GM18519 (cell line): ENCODE data around the gene UGT2B15.
"Not testable (repeated sequence)": the region's sequence is repeated elsewhere in the genome, so short reads cannot be mapped to it uniquely, and the experiment has no call there.

Source experiments
- ATAC-seq: cut with Tn5 transposase; IDR thresholded peaks from one replicate; pipeline ENCODE4 v1.9.1; 2021; ENCODE audit warnings: mild to moderate bottlenecking, moderate library complexity; ENCODE audit not compliant: unreplicated experiment, low FRiP score

The UGT2B15 gene

DNA sequence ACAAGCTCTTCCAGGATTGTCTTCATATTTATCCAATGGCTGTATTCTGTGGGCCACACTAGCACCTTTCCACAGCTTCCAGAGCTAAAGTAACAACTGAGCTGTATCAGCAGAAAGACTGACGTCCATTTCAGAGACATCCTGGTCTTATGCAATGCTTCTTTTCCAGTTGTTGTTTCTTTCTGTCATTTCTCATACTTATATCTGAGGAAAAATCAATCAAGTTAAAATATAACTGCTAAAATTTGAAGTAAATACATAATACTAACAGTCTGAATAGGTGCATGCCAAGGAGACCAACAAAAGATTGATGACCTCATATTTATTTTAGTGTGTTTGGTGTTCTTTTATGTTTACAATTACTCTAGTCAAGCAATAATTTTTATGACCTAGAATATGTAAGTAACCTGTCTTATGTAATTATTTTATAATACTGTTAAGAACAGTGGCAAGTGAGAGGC is at the start of gene UGT2B15:
Gene UGT2B15 (minus strand): TSS at position 174 of the 461 bp plus-strand sequence. CDS start 34 bp downstream, at position 140.
- not testable (repeated sequence) for ATAC-seq

DNA sequence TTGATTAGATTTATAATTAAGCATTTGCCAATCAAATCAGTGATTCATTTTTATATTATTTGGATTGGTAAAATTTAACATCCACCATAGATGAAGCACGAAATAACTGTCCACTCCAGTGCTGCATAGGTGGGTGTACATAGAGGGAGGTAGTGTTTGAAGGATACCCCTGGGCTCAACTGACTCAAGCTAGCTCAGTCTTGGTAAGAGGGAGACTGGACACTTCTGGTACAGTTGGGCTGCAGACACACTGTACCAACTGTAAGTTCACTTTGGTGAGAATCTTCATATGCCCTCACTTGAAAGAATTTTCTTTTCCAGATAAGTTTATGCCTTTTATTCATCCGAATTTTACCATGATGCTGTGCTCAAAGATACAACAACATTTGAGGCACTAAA is 48.6 kb upstream of the UGT2B15 start:
- no peak for ATAC-seq

DNA sequence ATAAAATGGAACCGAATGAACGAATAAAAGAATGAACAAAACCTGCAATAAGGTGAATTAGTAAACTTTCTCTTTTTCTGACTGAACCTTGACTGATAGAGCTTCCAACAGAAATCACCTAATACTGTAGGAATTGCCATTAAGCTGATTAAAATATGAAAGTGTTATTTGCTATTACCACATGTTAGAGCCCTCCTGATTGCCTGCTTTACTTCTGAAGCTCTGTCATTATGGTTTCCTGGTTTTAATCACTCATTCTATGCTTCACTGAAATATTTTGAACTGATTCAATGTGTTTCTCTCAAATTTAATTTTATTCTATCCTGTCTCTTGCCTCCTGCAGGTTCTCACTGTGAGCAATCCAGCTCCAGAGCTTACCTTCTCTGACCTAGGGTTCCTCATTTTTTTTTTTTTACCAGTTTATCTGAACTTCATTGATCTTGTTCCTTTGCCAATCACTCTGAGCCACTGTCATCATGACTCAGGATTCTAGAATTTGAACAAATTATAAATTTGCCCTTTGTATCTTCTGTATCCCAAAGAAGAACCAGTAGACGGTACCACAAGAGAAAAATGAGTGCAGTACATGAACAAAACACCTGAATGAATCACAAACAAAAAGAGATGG is 48.1 kb upstream of the UGT2B15 start:
- no peak for ATAC-seq

DNA sequence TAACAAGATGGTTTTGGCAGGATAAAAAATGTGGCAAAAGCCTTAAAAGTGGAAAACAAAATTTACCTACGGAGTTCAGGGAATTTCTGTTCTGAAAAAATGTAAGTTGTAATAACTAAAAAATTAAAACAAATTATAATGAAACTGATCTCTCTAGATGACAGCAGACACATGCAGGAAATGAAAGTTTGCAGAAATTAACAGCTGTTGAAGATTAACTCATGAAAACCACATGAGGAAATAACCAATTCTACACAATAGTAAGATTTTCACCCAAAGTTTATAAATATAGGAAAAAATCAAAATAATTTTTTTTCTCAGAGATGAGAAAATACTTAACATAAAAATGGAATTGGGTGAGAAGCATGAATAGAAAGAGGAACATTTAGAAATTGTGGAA is 47.5 kb upstream of the UGT2B15 start:
- no peak for ATAC-seq

DNA sequence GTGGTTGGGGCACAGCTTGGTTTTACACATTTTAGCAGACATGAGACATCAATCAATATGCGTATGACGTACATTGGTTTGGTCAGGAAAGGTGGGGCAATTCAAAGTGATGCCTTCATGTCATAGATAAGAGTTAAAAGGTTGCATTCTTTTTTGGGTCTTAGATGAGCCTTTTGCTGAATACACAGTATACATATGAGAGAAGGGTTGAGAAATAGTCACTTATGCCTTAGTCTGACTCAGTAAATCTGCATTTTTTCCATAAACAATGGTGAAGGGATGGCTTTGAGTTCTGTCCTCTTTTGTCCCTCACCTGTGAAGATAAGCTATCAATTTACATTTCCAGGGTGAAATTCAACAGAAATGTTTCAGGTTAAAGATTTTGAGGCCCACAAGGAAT is 43.9 kb upstream of the UGT2B15 start:
- ATAC-seq: no peak

DNA sequence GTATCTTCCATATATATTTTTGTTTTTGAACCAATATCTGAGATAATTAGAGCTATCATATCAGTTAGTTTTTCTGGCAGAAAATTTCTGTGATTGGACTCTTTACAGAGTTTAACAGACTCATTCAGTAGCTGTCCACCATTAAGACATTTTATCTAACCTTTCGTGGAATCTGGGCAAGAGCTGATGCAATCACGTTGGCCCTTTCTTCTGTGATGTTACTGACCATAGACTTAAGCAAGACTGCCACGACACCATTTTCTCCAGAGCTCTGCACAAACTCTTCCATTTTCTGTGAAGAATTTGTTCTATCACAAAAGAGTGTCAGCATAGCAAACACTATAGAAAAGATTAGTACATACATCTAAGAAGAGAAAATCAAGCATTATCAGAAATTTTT is 41.8 kb upstream of the UGT2B15 start:
- ATAC-seq: no peak

DNA sequence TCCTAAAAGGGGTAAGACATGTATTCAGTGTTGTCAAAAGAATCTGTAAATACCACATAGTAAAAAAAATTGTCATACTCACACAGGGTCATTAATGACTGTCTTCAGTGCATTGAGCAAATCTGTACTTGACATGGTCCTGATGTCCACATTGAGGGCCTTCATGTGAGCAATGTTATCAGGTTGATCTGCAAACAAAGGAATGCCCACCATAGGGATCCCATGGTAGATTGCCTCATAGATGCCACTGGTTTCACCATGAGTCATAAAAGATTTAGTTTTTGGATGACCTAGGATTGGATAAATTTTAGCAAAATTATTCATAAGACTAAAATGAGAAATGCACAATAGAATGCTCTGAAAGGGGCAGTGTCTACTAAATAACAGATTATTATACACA is 38.1 kb upstream of the UGT2B15 start:
- no peak for ATAC-seq

DNA sequence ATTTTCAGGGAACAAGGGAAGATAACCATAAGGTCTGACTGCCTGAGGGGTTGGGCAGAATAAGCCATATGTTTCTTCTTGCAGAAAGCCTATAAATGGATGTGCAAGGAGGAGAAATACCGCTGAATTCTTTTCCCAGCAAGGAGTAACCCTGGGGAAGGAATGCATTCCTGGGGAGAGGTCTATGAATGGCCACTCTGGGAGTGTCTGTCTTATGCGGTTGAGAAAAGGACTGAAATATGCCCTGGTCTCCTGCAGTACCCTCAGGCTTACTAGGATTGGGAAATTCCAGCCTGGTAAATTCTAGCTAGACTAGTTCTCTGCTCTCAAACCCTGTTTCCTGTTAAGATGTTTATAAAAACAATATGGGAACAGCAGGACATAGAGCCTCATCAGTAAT is 32.7 kb upstream of the UGT2B15 start:
- not testable (repeated sequence) for ATAC-seq

DNA sequence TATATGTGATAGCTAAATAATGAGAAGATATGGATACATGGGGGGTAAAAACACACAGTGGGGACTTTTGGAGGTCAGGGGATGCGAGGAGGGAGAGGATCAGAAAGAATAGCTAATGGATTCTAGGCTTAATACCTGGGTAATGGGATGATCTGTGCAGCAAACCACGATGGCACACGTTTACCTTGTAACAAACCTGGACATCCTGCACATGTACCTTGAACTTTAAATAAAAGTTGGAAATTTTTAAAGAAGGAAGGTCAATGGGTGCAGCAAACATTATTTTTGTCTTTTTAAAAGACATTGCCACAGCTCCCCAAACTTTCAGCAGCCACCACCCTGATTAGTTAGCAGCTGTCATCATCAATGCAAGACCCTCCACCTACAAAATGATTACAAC is 29.7 kb upstream of the UGT2B15 start:
- no peak for ATAC-seq

DNA sequence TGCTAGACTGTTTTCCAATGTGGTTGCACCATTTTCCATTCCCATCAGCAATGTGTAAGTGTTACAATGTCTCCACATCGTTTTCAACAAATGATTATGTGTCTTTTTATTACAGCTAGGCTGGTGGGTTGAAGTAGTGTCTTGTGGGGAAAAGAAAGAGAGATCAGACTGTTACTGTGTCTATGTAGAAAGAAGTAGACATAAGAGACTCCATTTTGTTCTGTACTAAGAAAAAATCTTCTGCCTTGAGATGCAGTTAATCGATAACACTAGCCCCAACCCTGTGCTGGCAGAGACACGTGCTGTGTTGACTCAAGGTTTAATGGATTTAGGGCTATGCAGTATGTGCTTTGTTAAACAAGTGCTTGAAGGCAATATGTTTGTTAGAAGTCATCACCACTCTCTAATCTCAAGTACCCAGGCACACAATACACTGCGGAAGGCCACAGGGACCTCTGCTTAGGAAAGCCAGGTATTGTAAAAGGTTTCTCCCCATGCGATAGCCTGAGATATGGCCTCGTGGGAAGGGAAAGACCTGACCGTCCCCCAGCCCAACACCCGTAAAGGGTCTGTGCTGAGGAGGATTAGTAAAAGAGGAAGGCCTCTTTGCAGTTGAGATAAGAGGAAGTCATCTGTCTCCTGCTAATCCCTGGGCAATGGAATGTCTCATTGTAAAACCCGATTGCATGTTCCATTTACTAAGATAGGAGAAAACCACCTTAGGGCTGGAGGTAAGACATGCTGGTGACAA is 23.0 kb upstream of the UGT2B15 start:
- ATAC-seq: no peak

DNA sequence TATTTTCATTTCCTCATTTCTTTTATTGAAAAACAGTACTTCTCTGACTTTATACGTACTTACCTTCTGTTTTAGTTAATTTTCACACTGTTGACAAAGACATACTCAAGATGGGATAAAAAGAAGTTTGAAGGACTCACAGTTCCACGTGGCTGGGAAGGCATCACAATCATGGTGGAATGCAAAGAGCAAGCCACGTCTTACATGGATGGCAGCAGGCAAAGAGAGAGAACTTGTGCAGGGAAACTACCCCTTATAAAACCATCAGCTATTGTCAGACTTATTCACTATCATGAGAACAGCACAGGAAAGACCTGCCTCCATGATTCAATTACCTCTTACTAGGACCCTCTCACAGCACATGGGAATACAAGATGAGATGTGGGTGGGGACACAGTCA is 20.7 kb upstream of the UGT2B15 start:
- no peak for ATAC-seq

DNA sequence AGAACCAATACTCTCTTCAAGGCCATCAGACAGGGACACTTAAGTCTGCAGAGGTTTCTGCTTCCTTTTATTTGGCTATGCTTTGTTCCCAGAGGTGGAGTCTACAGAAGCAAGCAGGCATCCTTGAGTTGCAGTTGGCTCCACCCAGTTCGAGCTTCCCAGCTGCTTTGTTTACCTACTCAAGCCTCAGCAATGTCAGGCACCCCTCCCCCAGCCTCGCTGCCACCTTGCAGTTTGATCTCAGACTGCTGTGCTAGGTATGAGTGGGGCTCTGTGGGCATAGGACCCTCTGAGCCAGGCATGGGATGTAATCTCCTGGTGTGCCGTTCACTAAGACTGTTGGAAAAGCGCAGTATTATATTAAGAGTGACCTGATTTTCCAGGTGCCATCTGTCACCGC is 12.6 kb upstream of the UGT2B15 start:
- ATAC-seq: no peak

DNA sequence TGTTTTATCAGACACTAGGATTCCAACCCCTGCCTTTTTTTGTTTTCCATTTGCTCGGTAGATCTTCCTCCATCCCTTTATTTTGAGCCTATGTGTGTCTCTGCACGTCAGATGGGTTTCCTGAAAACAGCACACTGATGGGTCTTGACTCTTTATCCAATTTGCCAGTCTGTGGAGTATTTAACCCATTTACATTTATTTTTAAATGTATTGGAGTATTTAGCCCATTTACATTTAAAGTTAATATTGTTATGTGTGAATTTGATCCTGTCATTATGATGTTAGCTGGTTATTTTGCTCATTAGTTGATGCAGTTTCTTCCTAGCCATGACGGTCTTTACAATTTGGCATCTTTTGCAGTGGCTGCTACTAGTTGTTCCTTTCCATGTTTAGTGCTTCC is 10.8 kb upstream of the UGT2B15 start:
- not testable (repeated sequence) for ATAC-seq

DNA sequence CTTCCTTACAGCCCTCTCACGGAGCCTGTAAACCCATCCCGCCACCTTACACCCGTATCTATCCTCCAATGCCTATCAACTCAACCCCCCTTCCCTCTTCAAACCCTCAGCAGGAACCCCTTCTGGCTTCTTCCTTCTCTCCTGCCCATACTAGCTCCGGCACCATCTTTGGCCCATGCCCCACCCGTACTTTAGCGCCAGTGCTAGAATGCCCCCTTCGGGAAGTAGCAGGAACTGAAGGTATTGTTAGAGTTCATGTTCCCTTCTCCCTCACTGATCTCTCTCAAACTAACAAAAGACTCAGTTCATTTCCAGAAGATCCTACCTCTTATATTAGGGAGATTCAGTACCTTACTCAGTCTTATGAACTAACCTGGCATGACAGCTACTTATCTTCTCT is 2.7 kb upstream of the UGT2B15 start:
- no peak for ATAC-seq

DNA sequence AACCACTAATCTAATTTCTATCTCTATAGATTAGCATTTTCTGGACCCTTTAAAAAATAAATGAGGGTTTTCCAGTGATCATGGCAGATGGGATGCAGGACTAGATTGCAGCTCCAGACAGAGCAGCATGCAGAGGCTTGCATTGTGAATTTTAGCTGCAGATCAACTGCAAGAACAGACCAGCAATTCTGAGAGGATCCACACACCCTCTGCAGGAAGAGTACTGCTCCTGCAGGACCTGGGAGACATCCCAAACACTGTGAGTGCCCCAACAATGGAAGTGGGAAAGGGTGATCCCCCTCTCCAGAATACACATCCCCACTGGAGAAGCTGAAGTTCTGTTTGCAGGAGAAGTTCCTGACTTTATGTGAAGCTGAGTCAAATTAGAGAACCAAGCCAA is 765 bp upstream of the UGT2B15 start:
- ATAC-seq: not testable (repeated sequence)

DNA sequence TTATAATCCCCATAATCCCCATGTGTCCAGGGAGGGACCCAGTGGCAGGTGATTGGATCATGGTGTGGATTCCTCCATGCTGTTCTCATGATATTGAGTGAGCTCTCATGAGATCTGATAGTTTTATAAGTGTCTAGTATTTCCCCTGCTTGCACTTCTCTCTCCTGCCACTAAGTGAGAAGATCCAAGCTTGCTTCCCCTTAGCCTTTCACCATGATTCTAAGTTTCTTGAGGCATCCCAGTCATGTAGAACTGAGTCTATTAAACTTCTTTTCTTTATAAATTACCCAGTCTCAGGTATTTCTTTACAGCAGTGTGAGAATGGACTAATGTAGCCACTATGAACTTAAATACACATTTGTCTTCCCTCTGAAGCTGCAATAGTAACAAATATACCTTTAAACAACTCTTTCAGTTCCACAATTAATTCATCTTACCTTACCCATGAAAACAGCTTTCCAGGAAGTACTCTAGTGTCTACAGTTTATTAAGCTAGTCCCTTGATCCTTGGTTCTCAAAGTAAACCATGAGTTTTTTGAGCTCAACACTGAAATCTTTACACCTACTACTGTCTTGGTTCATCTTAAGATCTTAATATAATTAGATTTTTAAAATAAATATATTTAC is 1.8 kb downstream of the UGT2B15 start:
- peak; percentile 45 for ATAC-seq

DNA sequence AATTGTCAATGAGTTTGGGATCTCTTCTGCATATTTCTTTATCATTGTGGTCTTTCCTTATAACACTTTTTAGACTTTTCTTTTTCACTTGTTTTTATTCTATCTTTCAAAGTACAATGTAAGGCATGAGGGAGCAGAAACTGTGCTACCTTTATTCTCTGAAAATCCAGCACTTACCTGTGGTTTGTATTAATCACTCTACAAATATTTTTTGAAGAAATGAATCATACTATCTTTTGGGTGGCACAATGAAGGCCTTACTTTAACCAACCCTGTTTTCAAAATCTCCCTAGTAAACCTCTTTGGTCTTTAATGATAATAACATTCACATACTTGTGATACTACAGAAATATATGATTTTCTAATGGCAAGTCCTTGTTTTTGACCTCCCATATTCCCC is 2.9 kb downstream of the UGT2B15 start:
- not testable (repeated sequence) for ATAC-seq

DNA sequence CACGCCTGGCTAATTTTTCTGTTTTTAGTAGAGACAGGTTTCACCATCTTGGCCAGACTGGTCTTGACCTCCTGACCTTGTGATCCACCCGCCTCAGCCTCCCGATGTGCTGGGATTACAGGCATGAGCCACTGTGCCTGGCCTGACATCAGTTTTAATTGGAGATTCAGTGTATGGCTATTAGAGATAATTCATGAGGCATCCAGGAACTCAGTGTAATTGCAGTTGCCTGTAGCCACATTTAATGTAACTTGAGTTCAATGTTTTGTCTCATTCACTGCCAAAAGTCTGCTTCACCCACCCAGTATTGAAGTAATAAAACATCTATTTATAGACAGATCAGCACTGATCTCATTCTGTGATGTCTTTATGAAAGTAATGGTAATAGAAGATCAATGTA is 5.7 kb downstream of the UGT2B15 start:
- not testable (repeated sequence) for ATAC-seq

DNA sequence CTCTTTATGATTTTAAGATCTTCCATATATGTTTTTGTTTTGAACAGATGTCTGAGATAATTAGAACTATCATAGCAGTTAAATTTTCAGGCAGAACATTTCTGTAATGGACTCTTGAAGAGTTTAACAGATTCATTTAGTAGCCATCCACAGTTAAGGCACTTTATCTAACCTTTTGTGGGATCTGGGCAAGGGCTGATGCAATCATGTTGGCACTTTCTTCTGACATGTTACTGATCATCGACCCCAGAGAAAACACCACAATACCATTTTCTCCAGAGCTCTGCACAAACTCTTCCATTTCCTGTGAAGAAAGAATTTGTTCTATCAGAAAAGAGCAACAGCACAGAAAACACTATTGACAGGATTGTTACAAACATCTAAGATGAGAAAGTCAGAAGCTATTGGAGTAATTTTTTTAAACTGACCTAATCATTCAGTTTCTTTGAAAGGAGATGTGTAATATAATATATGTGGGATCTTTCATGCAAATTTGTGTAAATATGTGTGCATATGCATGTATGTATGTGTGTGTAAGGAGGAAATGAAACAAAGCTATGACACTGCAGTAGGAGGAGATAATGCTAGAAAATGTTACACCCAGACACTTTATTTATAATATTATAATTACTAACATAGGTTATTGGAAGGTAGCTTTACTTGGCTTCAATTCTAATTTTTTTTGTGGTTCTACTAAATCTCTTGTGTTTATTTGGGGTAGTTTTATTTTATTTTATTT is 7.4 kb downstream of the UGT2B15 start:
- peak; percentile 73 for ATAC-seq

DNA sequence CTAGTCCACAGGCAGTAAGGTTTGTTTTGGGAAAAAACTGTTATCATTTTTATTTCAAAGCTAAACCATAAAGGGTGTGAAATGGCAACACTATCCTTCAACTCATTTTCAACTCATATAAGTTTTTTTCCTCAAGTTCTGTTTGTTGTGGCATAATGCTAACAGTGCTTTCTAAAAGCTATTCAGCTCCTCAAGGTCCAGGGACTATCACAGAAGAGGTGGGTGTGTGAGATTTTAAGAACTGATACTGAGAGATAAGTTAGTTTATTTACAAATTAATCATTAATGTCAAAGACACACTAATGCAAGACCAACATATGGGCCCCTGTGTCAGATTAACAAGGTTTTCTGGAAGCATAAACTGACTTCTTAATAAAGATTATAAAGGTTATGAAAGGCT is 11.8 kb downstream of the UGT2B15 start:
- ATAC-seq: no peak

DNA sequence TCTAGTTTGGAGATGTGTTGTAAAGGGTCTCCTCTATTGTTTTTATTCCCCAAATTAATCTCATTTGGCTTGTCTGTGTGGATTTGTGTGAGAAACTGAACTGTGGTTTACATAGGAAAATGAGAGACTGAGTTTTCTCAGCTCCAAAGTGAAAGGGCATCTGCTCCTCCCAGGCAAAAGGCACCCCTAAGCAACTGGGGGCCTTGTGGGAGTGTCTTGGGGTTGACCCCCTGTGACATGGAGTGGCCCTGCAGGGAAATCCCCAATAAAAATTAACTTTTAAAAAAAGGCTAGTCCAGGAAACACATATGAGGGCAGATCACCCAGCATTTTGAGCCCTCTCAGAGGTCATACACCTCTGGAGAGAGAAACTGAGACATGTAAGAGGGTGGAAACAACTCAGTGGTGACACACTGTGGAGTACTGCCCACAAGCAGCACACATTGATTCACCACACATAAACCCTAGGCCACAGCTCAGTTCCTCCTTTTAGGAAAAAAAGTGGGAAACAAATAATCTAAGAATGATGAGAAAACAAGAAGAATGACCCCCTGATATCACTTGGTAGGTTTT is 13.3 kb downstream of the UGT2B15 start:
- ATAC-seq: peak; percentile 46
